ENCODE results near the gene AHCTF1.

Gene AHCTF1

GRCh38 chr1:246906833-246907232 is 24.9 kb downstream of the AHCTF1 start:
- no peak overlapping the region for H3K27ac ChIP-seq (ENCODE audit: low read length)
- no peak for TF ChIP-seq CTCF (IDR thresholded peaks at IDR 0.05; ENCODE audit: low read depth, low read length)
- no peak for TF ChIP-seq EZH2phosphoT487 (IDR thresholded peaks at IDR 0.05; ENCODE audit: low read depth)
- no peaks in the 10 kb centered on the region for H3K27me3 ChIP-seq (ENCODE audit: low read depth, low read length)
- H3K9me3 ChIP-seq (ENCODE audit: insufficient read depth, low read length), result no peaks in the 10 kb centered on the region
- H3K79me2 ChIP-seq (ENCODE audit: low read length), result peaks cover 46% of the 10 kb centered on the region
- no peaks in the 10 kb centered on the region for H3K4me1 ChIP-seq (ENCODE audit: low read length)
- no peak overlapping the region for H3K4me2 ChIP-seq (ENCODE audit: low read length)
- H4K20me1 ChIP-seq (ENCODE audit: insufficient read depth, low read length), result no peaks in the 10 kb centered on the region
- peaks cover 62% of the 10 kb centered on the region for H3K36me3 ChIP-seq (replicated peaks; ENCODE audit: low read depth, low read length)
- H2AFZ ChIP-seq (ENCODE audit: low read depth, low read length), result no peak overlapping the region
- H3K9ac ChIP-seq (ENCODE audit: low read length), result no peak overlapping the region
- no peak overlapping the region for H3K4me3 ChIP-seq (ENCODE audit: low read length)

- H3K27ac ChIP-seq (ENCODE audit: low read length), result no peak overlapping the region
- no peak overlapping the region for H3K4me3 ChIP-seq (ENCODE audit: low read length)
- H3K9me3 ChIP-seq (ENCODE audit: insufficient read depth, low read length), result no peaks in the 10 kb centered on the region
- TF ChIP-seq EZH2phosphoT487 (IDR thresholded peaks at IDR 0.05; ENCODE audit: low read depth) (no peak), CTCF (IDR thresholded peaks at IDR 0.05; ENCODE audit: low read depth, low read length) (no peak)
- H3K4me2 ChIP-seq (ENCODE audit: low read length), result no peak overlapping the region
- no peak overlapping the region for H2AFZ ChIP-seq (ENCODE audit: low read depth, low read length)
- no peaks in the 10 kb centered on the region for H3K27me3 ChIP-seq (ENCODE audit: low read depth, low read length)
- H3K79me2 ChIP-seq (ENCODE audit: low read length), result peaks cover 25% of the 10 kb centered on the region
- H4K20me1 ChIP-seq (ENCODE audit: insufficient read depth, low read length), result no peaks in the 10 kb centered on the region
- no peaks in the 10 kb centered on the region for H3K4me1 ChIP-seq (ENCODE audit: low read length)
- H3K36me3 ChIP-seq (replicated peaks; ENCODE audit: low read depth, low read length), result peaks cover 67% of the 10 kb centered on the region
- no peak overlapping the region for H3K9ac ChIP-seq (ENCODE audit: low read length)
Measured at GRCh38 chr1:246901874-246902273, 29.9 kb downstream of the AHCTF1 start.

GRCh38 chr1:246897302-246897701 is 34.4 kb downstream of the AHCTF1 start:
- H3K36me3 ChIP-seq (replicated peaks; ENCODE audit: low read depth, low read length), result peaks cover 67% of the 10 kb centered on the region
- no peak for TF ChIP-seq EZH2phosphoT487 (IDR thresholded peaks at IDR 0.05; ENCODE audit: low read depth)
- no peak for TF ChIP-seq CTCF (IDR thresholded peaks at IDR 0.05; ENCODE audit: low read depth, low read length)
- no peak overlapping the region for H3K27ac ChIP-seq (ENCODE audit: low read length)
- H3K9me3 ChIP-seq (ENCODE audit: insufficient read depth, low read length), result no peaks in the 10 kb centered on the region
- H3K4me1 ChIP-seq (ENCODE audit: low read length), result no peaks in the 10 kb centered on the region
- no peak overlapping the region for H2AFZ ChIP-seq (ENCODE audit: low read depth, low read length)
- no peaks in the 10 kb centered on the region for H3K27me3 ChIP-seq (ENCODE audit: low read depth, low read length)
- no peaks in the 10 kb centered on the region for H4K20me1 ChIP-seq (ENCODE audit: insufficient read depth, low read length)
- H3K79me2 ChIP-seq (ENCODE audit: low read length), result peaks cover 7% of the 10 kb centered on the region; the same call in 1 of the 2 replicates
- H3K4me3 ChIP-seq (ENCODE audit: low read length), result no peak overlapping the region
- no peak overlapping the region for H3K4me2 ChIP-seq (ENCODE audit: low read length)
- no peak overlapping the region for H3K9ac ChIP-seq (ENCODE audit: low read length)

GRCh38 chr1:246893191-246893939 is 38.4 kb downstream of the AHCTF1 start:
- Histone ChIP-seq H2AFZ (ENCODE audit: low read depth, low read length) (no peak overlapping the region), H3K4me3 (ENCODE audit: low read length) (no peak overlapping the region), H3K4me1 (ENCODE audit: low read length) (no peaks in the 10 kb centered on the region), H3K27ac (ENCODE audit: low read length) (no peak overlapping the region), H3K36me3 (replicated peaks; ENCODE audit: low read depth, low read length) (peaks cover 68% of the 10 kb centered on the region), H3K27me3 (ENCODE audit: low read depth, low read length) (no peaks in the 10 kb centered on the region), H4K20me1 (ENCODE audit: insufficient read depth, low read length) (no peaks in the 10 kb centered on the region), H3K4me2 (ENCODE audit: low read length) (no peak overlapping the region), H3K9ac (ENCODE audit: low read length) (no peak overlapping the region), H3K9me3 (ENCODE audit: insufficient read depth, low read length) (no peaks in the 10 kb centered on the region), H3K79me2 (ENCODE audit: low read length) (0 out of 2 replicates have a peak, but pooled peaks cover 3% of the 10 kb centered on the region)
- no peak for TF ChIP-seq EZH2phosphoT487 (IDR thresholded peaks at IDR 0.05; ENCODE audit: low read depth)
- no peak for TF ChIP-seq CTCF (IDR thresholded peaks at IDR 0.05; ENCODE audit: low read depth, low read length)

Measured in OCI-LY3 (cell line).